ENCODE measurements around the gene BRME1. TPM values are rescaled to one million over a fixed set of nuclear protein-coding genes. Genes with fewer than 3 reads are reported as not detected.

BRME1 gene
- 1 to 10 TPM in 2 of 4 donors, under 1 TPM in 1, not detected in 1; 0.66 to 3.0 (median 1.0) TPM for total RNA-seq

DNA sequence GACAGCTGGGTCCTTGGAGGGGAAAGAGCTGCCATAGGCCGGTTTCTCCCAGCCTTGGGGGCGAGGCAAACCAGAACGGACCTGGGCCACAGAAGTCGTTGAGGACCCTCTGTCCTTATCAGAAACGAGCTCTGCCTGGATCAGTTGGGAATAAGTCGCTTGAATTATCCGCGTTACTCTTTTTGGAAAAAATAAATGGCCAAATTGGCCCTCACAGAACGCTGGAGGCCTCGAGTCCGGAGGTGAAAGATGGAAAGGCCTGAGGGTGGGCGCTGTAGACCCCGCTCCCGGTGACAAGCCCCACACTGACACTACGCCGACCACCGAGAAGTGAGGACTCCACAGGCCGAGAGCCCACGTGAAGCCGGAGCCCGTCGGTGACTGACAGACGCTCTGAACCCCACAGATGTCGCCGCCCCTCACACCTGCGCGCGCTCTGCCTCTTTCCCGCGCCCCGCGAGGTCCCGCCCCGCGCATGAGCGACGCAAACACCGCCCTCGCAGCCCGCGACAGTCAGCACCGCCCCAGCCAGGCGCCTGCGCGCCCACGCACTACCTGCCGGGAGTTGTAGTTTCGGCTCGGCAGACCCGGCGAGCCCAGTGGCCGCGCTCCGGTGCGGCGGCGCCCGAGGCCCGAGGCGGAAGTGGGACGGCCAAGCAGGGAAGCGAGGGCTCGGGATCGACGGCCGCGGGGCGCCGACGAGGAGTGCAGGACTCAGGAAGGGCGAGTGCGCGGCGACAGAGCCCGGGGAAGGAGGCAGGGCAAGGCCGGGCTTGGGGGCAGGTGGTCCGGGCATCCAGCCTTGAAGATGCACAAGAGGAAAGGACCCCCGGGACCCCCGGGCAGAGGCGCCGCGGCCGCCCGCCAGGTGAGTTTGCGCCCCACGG is at the start of gene BRME1, which contains the start of gene CC2D1A:
BRME1 (minus strand) TSS at position 484 of the 887 bp plus-strand sequence. CDS start 1,225 bp downstream, outside the sequence.
CC2D1A (plus strand) TSS at position 568 of the 887 bp plus-strand sequence; CDS start at position 809, 241 bp downstream.
- TF ChIP-seq, protein P1, sequence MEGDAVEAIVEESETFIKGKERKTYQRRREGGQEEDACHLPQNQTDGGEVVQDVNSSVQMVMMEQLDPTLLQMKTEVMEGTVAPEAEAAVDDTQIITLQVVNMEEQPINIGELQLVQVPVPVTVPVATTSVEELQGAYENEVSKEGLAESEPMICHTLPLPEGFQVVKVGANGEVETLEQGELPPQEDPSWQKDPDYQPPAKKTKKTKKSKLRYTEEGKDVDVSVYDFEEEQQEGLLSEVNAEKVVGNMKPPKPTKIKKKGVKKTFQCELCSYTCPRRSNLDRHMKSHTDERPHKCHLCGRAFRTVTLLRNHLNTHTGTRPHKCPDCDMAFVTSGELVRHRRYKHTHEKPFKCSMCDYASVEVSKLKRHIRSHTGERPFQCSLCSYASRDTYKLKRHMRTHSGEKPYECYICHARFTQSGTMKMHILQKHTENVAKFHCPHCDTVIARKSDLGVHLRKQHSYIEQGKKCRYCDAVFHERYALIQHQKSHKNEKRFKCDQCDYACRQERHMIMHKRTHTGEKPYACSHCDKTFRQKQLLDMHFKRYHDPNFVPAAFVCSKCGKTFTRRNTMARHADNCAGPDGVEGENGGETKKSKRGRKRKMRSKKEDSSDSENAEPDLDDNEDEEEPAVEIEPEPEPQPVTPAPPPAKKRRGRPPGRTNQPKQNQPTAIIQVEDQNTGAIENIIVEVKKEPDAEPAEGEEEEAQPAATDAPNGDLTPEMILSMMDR (IDR thresholded peaks at IDR 0.05; ENCODE audit: low read depth): no peak

DNA sequence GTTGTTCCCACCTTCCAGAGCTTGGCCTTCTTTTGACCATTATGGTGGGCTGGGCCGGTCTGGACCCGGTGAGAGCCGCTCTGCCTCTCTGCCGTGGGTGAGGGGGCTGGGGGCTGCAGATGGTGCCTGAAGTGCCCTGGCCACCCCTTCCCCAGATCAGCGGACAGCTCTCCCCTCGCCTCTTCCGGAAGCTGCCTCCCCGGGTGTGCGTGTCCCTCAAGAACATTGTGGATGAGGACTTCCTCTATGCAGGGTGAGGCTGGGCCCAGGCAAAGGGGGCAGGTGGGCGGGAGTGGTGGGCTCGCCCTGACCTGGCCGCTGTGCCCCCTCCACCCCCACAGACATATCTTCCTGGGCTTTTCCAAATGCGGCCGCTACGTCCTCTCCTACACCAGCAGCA is 48.3 kb upstream of the BRME1 start:
- TF ChIP-seq, protein P1 (IDR thresholded peaks at IDR 0.05; ENCODE audit: low read depth): no peak

DNA sequence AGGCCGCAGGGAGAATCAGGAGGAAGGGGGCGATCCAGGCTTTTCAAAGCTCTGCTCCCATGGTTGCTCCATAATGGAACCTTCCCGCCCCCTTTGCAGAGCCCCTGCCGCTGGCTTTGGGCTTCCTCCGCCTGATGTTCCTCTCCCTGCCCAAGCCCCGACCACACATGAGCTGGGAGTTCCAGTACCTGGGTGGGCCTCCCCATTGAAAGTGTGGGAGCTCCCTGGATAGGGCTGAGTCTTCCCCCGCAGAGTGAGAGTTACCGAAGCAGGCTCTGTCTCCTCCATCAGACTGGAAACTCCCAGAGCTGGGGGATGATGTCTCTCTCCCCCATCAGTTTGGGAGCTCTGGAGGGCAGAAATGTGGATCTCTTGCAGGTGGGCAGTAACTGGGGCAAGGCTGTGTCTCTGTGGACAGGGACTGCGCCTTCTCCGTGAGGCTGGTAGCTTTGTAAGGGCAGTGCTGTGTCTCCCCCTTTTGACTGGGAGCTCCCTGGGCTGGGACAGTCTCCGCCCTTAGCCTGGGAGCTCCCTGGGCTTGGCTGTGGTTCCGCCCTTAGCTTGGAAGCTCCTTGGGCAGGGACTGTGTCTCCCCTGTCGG is 47.1 kb upstream of the BRME1 start:
- TF ChIP-seq, protein P1 (IDR thresholded peaks at IDR 0.05; ENCODE audit: low read depth): no peak

DNA sequence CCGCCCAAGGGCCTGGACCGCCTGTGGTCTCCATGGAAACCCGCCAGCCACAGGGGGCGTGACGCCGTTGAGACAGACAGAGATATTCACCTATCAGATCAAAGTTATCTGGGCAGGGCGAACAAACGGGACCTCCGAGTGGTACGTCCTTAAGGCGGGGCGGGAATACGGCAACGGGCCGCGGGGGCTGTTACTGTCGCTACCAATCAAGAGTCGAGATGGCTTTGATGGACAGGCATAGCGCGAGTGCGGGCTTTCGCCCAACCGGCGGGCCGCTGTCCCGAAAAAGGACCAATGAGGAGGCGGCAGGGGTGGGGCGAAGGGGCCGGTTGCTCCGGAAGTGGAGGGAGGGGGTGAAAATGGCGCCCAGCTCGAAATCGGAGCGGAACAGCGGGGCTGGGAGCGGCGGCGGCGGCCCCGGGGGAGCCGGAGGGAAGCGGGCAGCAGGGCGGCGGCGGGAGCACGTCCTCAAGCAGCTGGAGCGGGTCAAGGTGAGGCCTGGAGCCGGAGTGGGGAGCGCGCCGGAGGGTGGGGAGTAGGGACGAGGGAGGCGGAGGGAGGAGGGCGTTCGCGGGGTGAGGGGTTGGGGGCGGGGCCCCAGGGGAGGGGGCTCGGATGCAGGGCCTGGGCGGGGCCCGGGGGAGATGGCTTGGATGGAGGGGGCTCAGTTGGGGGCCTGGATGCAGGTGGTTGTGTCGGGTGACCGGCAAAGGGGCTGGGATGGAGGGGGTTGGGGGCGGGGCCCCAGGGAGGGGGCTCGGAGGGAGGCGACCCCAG is 46.4 kb upstream of the BRME1 start, which contains the start of gene DCAF15:
DCAF15 (plus strand) TSS at position 356 of the 777 bp plus-strand sequence; CDS start at position 360, 4 bp downstream.
- TF ChIP-seq, protein P1 (IDR thresholded peaks at IDR 0.05; ENCODE audit: low read depth): no peak

DNA sequence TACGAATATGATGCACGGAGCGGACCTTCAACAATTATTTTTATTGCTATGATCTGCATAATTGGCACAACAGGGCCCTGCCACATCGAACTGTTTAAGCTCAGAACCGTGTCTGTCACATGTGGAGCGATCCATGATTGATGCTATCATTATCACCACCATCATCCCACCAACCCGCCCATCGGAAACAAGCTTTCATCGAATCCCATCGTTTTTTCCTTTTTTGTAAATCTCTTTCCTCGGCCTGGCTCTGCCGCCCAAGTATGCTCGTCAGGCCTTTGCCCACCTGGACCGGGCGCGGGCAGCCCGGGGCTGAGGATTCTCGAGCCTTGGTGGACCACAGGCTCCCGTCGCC is 45.9 kb upstream of the BRME1 start:
- TF ChIP-seq, protein P1 (IDR thresholded peaks at IDR 0.05; ENCODE audit: low read depth): no peak

DNA sequence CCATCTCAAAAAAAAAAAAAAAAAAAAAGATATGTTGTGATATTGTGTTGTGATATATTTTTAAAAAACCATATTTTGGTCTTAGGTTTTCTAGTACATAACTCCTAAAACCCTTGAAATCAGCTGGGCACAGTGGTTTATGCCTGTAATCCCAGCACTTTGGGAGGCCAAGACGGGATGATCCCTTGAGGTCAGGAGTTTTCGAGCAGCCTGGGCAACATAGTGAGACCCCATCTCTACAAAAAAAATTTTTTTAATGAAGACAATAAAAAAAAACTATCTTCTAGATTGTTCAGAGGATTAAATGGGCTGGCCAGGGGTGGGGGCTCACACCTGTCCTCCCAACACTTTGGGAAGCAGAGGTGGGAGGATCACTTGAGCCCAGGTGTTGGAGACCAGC is 45.1 kb upstream of the BRME1 start:
- TF ChIP-seq, protein P1 (IDR thresholded peaks at IDR 0.05; ENCODE audit: low read depth): no peak
